Measurements from ENCODE around the gene AADAC. TPM values are rescaled to one million over a fixed set of nuclear protein-coding genes. Genes with fewer than 3 reads are reported as not detected.

The AADAC gene
- total RNA-seq, 1 donor: 23.3 TPM

DNA sequence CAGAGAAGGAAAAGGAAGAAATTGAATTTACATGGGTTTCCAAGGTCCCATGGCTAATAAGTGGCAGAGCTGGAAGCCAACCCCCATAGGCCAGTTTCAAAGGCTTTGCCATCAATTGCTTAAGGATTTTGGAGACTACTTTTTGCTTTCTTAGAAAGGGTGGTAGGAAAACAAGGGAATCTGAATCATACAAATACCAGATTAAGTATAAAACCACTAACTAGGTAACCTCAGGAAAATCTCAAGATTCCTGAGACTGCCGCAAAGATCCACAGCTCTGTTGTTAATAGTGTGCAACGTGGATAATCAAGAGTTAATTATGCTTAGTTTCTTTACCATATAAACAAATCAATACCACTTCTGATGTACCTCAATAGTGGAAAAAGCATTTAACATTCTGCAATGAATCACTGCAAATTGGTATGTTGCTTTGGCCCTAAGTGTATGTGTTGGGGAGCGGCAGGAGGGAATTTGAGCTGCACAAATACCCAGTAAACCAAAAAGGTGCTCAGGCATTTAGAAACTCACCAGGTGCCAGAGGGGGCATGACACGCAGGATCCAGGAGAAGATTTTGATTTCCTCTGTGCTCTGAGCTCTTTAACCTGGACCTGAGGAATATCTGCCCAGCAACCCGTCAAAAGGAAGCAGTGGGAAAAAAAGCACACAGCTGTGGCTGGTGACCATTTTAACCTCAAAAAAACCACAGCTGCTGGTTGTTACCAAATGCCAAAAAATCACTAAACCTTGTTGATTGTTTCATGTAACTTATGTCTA is 22.0 kb downstream of the AADAC start:
- peak; percentile 64 for DNase-seq (ENCODE audit: low read depth)
- no peak overlapping the region for H3K4me3 ChIP-seq (ENCODE audit: low read depth, low read length)
- TF ChIP-seq, protein P1, sequence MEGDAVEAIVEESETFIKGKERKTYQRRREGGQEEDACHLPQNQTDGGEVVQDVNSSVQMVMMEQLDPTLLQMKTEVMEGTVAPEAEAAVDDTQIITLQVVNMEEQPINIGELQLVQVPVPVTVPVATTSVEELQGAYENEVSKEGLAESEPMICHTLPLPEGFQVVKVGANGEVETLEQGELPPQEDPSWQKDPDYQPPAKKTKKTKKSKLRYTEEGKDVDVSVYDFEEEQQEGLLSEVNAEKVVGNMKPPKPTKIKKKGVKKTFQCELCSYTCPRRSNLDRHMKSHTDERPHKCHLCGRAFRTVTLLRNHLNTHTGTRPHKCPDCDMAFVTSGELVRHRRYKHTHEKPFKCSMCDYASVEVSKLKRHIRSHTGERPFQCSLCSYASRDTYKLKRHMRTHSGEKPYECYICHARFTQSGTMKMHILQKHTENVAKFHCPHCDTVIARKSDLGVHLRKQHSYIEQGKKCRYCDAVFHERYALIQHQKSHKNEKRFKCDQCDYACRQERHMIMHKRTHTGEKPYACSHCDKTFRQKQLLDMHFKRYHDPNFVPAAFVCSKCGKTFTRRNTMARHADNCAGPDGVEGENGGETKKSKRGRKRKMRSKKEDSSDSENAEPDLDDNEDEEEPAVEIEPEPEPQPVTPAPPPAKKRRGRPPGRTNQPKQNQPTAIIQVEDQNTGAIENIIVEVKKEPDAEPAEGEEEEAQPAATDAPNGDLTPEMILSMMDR (IDR thresholded peaks at IDR 0.05; ENCODE audit: insufficient read depth, low read length): no peak

GRCh38 chr3:151837057-151837456 is 23.1 kb downstream of the AADAC start:
- H3K4me3 ChIP-seq (ENCODE audit: low read depth, low read length): no peak overlapping the region
- TF ChIP-seq, protein P1 (IDR thresholded peaks at IDR 0.05; ENCODE audit: insufficient read depth, low read length): no peak
- peak; percentile 77 for DNase-seq (ENCODE audit: low read depth)

DNA sequence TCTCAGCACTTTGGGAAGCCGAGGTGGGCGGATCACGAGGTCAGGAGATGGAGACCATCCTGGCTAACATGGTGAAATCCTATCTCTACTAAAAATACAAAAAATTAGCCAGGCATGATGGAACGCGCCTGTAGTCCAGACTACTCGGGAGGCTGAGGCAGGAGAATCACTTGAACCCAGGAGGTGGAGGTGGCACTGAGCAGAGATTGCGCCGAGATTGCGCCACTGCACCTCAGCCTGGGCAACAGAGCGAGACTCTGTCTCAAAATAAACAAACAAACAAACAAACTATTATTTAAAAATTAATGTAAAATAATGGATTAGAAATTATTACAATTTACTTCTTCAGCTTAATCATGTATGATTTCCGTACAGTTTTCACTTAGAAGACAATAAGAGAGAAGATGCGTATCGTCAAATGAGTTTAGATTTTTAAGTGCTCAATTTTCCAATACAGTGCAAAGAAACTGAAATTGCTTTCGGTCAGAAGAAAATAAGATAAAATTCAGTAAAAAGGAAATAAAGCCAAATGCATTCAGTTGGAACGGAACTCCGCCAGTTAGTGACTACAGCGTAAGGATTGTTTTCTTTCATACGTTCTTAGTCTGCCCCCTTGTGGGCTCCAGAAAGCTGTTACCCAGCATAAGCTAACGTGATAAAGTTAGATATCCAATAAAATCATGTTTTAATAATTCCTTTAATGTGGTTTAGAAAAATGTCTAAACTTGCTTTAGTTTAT is 24.8 kb downstream of the AADAC start:
- TF ChIP-seq, protein P1 (IDR thresholded peaks at IDR 0.05; ENCODE audit: insufficient read depth, low read length): peak; percentile 73
- DNase-seq (ENCODE audit: low read depth): peak; percentile 96
- H3K4me3 ChIP-seq (ENCODE audit: low read depth, low read length): no peak overlapping the region

GRCh38 chr3:151839313-151839631 is 25.4 kb downstream of the AADAC start:
- TF ChIP-seq, protein P1 (IDR thresholded peaks at IDR 0.05; ENCODE audit: insufficient read depth, low read length): no peak
- no peak overlapping the region for H3K4me3 ChIP-seq (ENCODE audit: low read depth, low read length)
- DNase-seq (ENCODE audit: low read depth): no peak

- TF ChIP-seq, protein P1 (IDR thresholded peaks at IDR 0.05; ENCODE audit: insufficient read depth, low read length): no peak
- H3K4me3 ChIP-seq (ENCODE audit: low read depth, low read length): no peak overlapping the region
- no peak for DNase-seq (ENCODE audit: low read depth)
These were observed 27.9 kb downstream of the AADAC start for GRCh38 chr3:151841801-151842200.

- peak; percentile 39 for DNase-seq (ENCODE audit: low read depth)
- TF ChIP-seq, protein P1 (IDR thresholded peaks at IDR 0.05; ENCODE audit: insufficient read depth, low read length): no peak
These were observed 29.4 kb downstream of the AADAC start for GRCh38 chr3:151843275-151843674.

More at GRCh38 chr3:151843275-151843674, 29.4 kb downstream of the AADAC start:
- H3K4me3 ChIP-seq (ENCODE audit: low read depth, low read length): no peak overlapping the region

Measured in fibroblast of the aortic adventitia (primary cell).